Measurements from ENCODE around the gene PISD. TPM values are rescaled to one million over a fixed set of nuclear protein-coding genes. Genes with fewer than 3 reads are reported as not detected.
"Not testable (repeated sequence)": the region's sequence is repeated elsewhere in the genome, so short reads cannot be mapped to it uniquely, and the experiment has no call there.

PISD gene
- total RNA-seq, 1 donor, result 37.3 TPM

- Histone ChIP-seq H3K36me3 (ENCODE audit: insufficient read depth, low read length) (peaks cover 19% of the 10 kb centered on the region), H3K9me3 (ENCODE audit: low read depth, low read length) (no peaks in the 10 kb centered on the region), H4K20me1 (ENCODE audit: insufficient read depth, low read length) (no peaks in the 10 kb centered on the region), H3K79me2 (ENCODE audit: insufficient read depth, low read length) (no peaks in the 10 kb centered on the region), H2AFZ (ENCODE audit: low read length) (peak overlapping the region; percentile 52), H3K27ac (ENCODE audit: low read depth, low read length) (peak overlapping the region; percentile 90), H3K4me2 (ENCODE audit: insufficient read depth, low read length) (peak overlapping the region; percentile 83), H3K4me3 (ENCODE audit: insufficient read depth, low read length) (peak overlapping the region; percentile 30), H3K4me1 (ENCODE audit: insufficient read depth, low read length) (peaks cover 51% of the 10 kb centered on the region), H3K27me3 (ENCODE audit: insufficient read depth, low read length) (no peaks in the 10 kb centered on the region)
- peak; percentile 75 for DNase-seq (ENCODE audit: insufficient read length, low spot score, missing footprints)
- TF ChIP-seq CTCF (IDR thresholded peaks at IDR 0.05; ENCODE audit: extremely low read depth, low read depth, low read length), result no peak
Observed at GRCh38 chr22:31681349-31682345, 19.6 kb upstream of the PISD start.

- Histone ChIP-seq H3K79me2 (ENCODE audit: insufficient read depth, low read length) (no peaks in the 10 kb centered on the region), H3K4me3 (ENCODE audit: insufficient read depth, low read length) (peak overlapping the region; percentile 52), H2AFZ (ENCODE audit: low read length) (no peak overlapping the region), H3K4me2 (ENCODE audit: insufficient read depth, low read length) (peak overlapping the region; percentile 83), H3K4me1 (ENCODE audit: insufficient read depth, low read length) (peaks cover 51% of the 10 kb centered on the region), H3K36me3 (ENCODE audit: insufficient read depth, low read length) (peaks cover 16% of the 10 kb centered on the region), H3K9me3 (ENCODE audit: low read depth, low read length) (no peaks in the 10 kb centered on the region), H3K27ac (ENCODE audit: low read depth, low read length) (peak overlapping the region; percentile 90), H4K20me1 (ENCODE audit: insufficient read depth, low read length) (no peaks in the 10 kb centered on the region), H3K27me3 (ENCODE audit: insufficient read depth, low read length) (no peaks in the 10 kb centered on the region)
- DNase-seq (ENCODE audit: insufficient read length, low spot score, missing footprints), result peak; percentile 68
- no peak for TF ChIP-seq CTCF (IDR thresholded peaks at IDR 0.05; ENCODE audit: extremely low read depth, low read depth, low read length)
Observed at GRCh38 chr22:31680861-31681341, 18.9 kb upstream of the PISD start.

GRCh38 chr22:31678748-31679147 lies 16.7 kb upstream of the PISD start:
- no peak for TF ChIP-seq CTCF (IDR thresholded peaks at IDR 0.05; ENCODE audit: extremely low read depth, low read depth, low read length)
- DNase-seq (ENCODE audit: insufficient read length, low spot score, missing footprints), result no peak
- Histone ChIP-seq H3K9me3 (ENCODE audit: low read depth, low read length) (no peaks in the 10 kb centered on the region), H3K79me2 (ENCODE audit: insufficient read depth, low read length) (no peaks in the 10 kb centered on the region), H4K20me1 (ENCODE audit: insufficient read depth, low read length) (no peaks in the 10 kb centered on the region), H3K4me2 (ENCODE audit: insufficient read depth, low read length) (no peak overlapping the region), H3K27me3 (ENCODE audit: insufficient read depth, low read length) (no peaks in the 10 kb centered on the region), H3K36me3 (ENCODE audit: insufficient read depth, low read length) (peaks cover 7% of the 10 kb centered on the region), H2AFZ (ENCODE audit: low read length) (no peak overlapping the region), H3K4me1 (ENCODE audit: insufficient read depth, low read length) (peaks cover 44% of the 10 kb centered on the region), H3K4me3 (ENCODE audit: insufficient read depth, low read length) (no peak overlapping the region), H3K27ac (ENCODE audit: low read depth, low read length) (no peak overlapping the region)

GRCh38 chr22:31676700-31677099 lies 14.7 kb upstream of the PISD start:
- Histone ChIP-seq H3K27ac (ENCODE audit: low read depth, low read length) (peak overlapping the region; percentile 73), H3K27me3 (ENCODE audit: insufficient read depth, low read length) (no peaks in the 10 kb centered on the region), H3K9me3 (ENCODE audit: low read depth, low read length) (no peaks in the 10 kb centered on the region), H3K4me2 (ENCODE audit: insufficient read depth, low read length) (peak overlapping the region; percentile 89), H3K79me2 (ENCODE audit: insufficient read depth, low read length) (no peaks in the 10 kb centered on the region), H3K4me3 (ENCODE audit: insufficient read depth, low read length) (peak overlapping the region; percentile 72), H2AFZ (ENCODE audit: low read length) (peak overlapping the region; percentile 78), H3K36me3 (ENCODE audit: insufficient read depth, low read length) (no peaks in the 10 kb centered on the region), H3K4me1 (ENCODE audit: insufficient read depth, low read length) (peaks cover 24% of the 10 kb centered on the region), H4K20me1 (ENCODE audit: insufficient read depth, low read length) (no peaks in the 10 kb centered on the region)
- TF ChIP-seq CTCF (IDR thresholded peaks at IDR 0.05; ENCODE audit: extremely low read depth, low read depth, low read length), result no peak
- peak; percentile 95 for DNase-seq (ENCODE audit: insufficient read length, low spot score, missing footprints)

GRCh38 chr22:31674219-31674618 lies 12.2 kb upstream of the PISD start:
- H3K4me3 ChIP-seq (ENCODE audit: insufficient read depth, low read length); H3K9me3 ChIP-seq (ENCODE audit: low read depth, low read length); H3K27ac ChIP-seq (ENCODE audit: low read depth, low read length); DNase-seq (ENCODE audit: insufficient read length, low spot score, missing footprints); H2AFZ ChIP-seq (ENCODE audit: low read length); H3K4me1 ChIP-seq (ENCODE audit: insufficient read depth, low read length); H3K36me3 ChIP-seq (ENCODE audit: insufficient read depth, low read length); H3K4me2 ChIP-seq (ENCODE audit: insufficient read depth, low read length); H3K27me3 ChIP-seq (ENCODE audit: insufficient read depth, low read length); H4K20me1 ChIP-seq (ENCODE audit: insufficient read depth, low read length); H3K79me2 ChIP-seq (ENCODE audit: insufficient read depth, low read length): not testable (repeated sequence)

- H3K36me3 ChIP-seq (ENCODE audit: insufficient read depth, low read length); DNase-seq (ENCODE audit: insufficient read length, low spot score, missing footprints); H2AFZ ChIP-seq (ENCODE audit: low read length); H3K79me2 ChIP-seq (ENCODE audit: insufficient read depth, low read length); H3K4me2 ChIP-seq (ENCODE audit: insufficient read depth, low read length); H3K4me1 ChIP-seq (ENCODE audit: insufficient read depth, low read length); H4K20me1 ChIP-seq (ENCODE audit: insufficient read depth, low read length); H3K27ac ChIP-seq (ENCODE audit: low read depth, low read length); H3K9me3 ChIP-seq (ENCODE audit: low read depth, low read length); H3K27me3 ChIP-seq (ENCODE audit: insufficient read depth, low read length); H3K4me3 ChIP-seq (ENCODE audit: insufficient read depth, low read length): not testable (repeated sequence)
Observed at GRCh38 chr22:31668849-31669248, 6.8 kb upstream of the PISD start.

Measured in osteoblast (primary cell).